NB4 (cell line): ENCODE results near the gene BBC3.

Experiments used
- DNase-seq: peaks from one replicate; pipeline ENCODE4 v3.0.0; 2010; ENCODE audit warnings: low read depth
- H3K4me3 ChIP-seq: one replicate; pipeline ENCODE4 v1.5.1; 2011; ENCODE audit warnings: mild to moderate bottlenecking, low read depth, low read length, moderate library complexity
- CTCF ChIP-seq: IDR thresholded peaks from one replicate; pipeline ENCODE4 v1.5.1; 2012; ENCODE audit warnings: low read depth, low read length
- MAX ChIP-seq: IDR thresholded peaks from 2 replicates; pipeline ENCODE4 v1.6.1; 2011; ENCODE audit warnings: low read depth, low read length
- MYC ChIP-seq: IDR thresholded peaks from 2 replicates; pipeline ENCODE4 v1.6.1; 2011; ENCODE audit warnings: low read depth, low read length
- POLR2A ChIP-seq: IDR thresholded peaks from 2 replicates; pipeline ENCODE4 v1.6.1; 2011; ENCODE audit warnings: mild to moderate bottlenecking; ENCODE audit not compliant: insufficient read length; ENCODE audit errors: extremely low read depth

Gene BBC3

GRCh38 chr19:47240996-47241918 is 10.3 kb upstream of the BBC3 start:
- peak; percentile 86 for DNase-seq
- H3K4me3 ChIP-seq = no peak overlapping the region
- 0 out of 2 replicates have a peak, but pooled peaks have one; percentile 36 for TF ChIP-seq MAX
- TF ChIP-seq MYC = no peak; the same call in 1 of the 2 replicates

GRCh38 chr19:47240556-47240955 is 9.6 kb upstream of the BBC3 start:
- H3K4me3 ChIP-seq = no peak overlapping the region
- TF ChIP-seq CTCF = no peak
- TF ChIP-seq POLR2A = no peak
- no peak for TF ChIP-seq MYC
- TF ChIP-seq MAX = no peak
- peak; percentile 31 for DNase-seq

- DNase-seq = peak; percentile 38
- H3K4me3 ChIP-seq = no peak overlapping the region
- TF ChIP-seq CTCF (no peak), MYC (no peak)
Observed at GRCh38 chr19:47239610-47240296, 8.8 kb upstream of the BBC3 start.

GRCh38 chr19:47239152-47239551 is 8.2 kb upstream of the BBC3 start:
- no peak overlapping the region for H3K4me3 ChIP-seq
- TF ChIP-seq MAX (no peak), MYC (no peak), POLR2A (no peak), CTCF (no peak)
- DNase-seq = peak; percentile 53

- TF ChIP-seq MYC = no peak
- TF ChIP-seq POLR2A = no peak
- no peak for TF ChIP-seq MAX
- no peak for TF ChIP-seq CTCF
- no peak overlapping the region for H3K4me3 ChIP-seq
- no peak for DNase-seq
Observed at GRCh38 chr19:47236072-47236675, 5.2 kb upstream of the BBC3 start.
